ENCODE measurements around the gene ADAM11. TPM values are rescaled to one million over a fixed set of nuclear protein-coding genes. Genes with fewer than 3 reads are reported as not detected.

Gene ADAM11
- total and polyA plus RNA-seq, 2 of the 8 experiments (the other 6 are each of a cell fraction or from before 2014, with no cell fraction given), result 2.3 to 2.9 TPM

- no peak for TF ChIP-seq CHD7 (IDR thresholded peaks at IDR 0.05; ENCODE audit: insufficient replicate concordance, low read length)
- no peak for TF ChIP-seq EP300 (IDR thresholded peaks at IDR 0.05; ENCODE audit: borderline replicate concordance in 1 of 2, low read depth in 2 of 2, low read length in 2 of 2)
- no peak for TF ChIP-seq CTCF (IDR thresholded peaks at IDR 0.05; ENCODE audit: control extremely low read depth in 1 of 3, insufficient read depth in 1 of 3, low read depth in 1 of 3, low read length in 3 of 3)
- no peak for TF ChIP-seq JUN (IDR thresholded peaks at IDR 0.05; ENCODE audit: low read depth, low read length)
- TF ChIP-seq CTBP2 (IDR thresholded peaks at IDR 0.05; ENCODE audit: borderline replicate concordance, insufficient read depth, insufficient read length, low read length), result no peak
Measured at GRCh38 chr17:44752953-44753861, 5.6 kb upstream of the ADAM11 start (continued).

Measured in H1 (cell line).